Muscle layer of duodenum (tissue), 2 donors: ENCODE data around the gene SLC6A2.

Experiments
- H3K27ac ChIP-seq: one replicate; pipeline ENCODE4 v1.7.0; 2013; ENCODE audit warnings: mild to moderate bottlenecking, low read length
- H3K27me3 ChIP-seq: one replicate; pipeline ENCODE4 v1.7.0; 2013; ENCODE audit warnings: low read depth, mild to moderate bottlenecking, control low read depth, low read length
- H3K36me3 ChIP-seq, 2 donors: one replicate each; pipeline ENCODE4 v1.7.0; 2013; ENCODE audit warnings: low read length in 2 of 2, control low read depth in 1 of 2, mild to moderate bottlenecking in 1 of 2; ENCODE audit not compliant: insufficient read depth in 2 of 2, control insufficient read depth in 1 of 2
- H3K4me1 ChIP-seq, 2 donors: one replicate each; pipeline ENCODE4 v1.7.0; 2013; ENCODE audit warnings: low read length in 2 of 2, mild to moderate bottlenecking in 2 of 2, control low read depth in 1 of 2, moderate library complexity in 1 of 2; ENCODE audit not compliant: insufficient read depth in 2 of 2, control insufficient read depth in 1 of 2
- H3K4me3 ChIP-seq, 2 donors: one replicate each; pipeline ENCODE4 v1.7.0; 2013; ENCODE audit warnings: low read length in 2 of 2, low read depth in 1 of 2, mild to moderate bottlenecking in 1 of 2
- H3K9me3 ChIP-seq, 2 donors: one replicate each; pipeline ENCODE4 v1.7.0; 2013; ENCODE audit warnings: low read length in 2 of 2, control low read depth in 1 of 2, mild to moderate bottlenecking in 1 of 2; ENCODE audit not compliant: control insufficient read depth in 1 of 2
- donor health status: healthy.

The SLC6A2 gene

DNA sequence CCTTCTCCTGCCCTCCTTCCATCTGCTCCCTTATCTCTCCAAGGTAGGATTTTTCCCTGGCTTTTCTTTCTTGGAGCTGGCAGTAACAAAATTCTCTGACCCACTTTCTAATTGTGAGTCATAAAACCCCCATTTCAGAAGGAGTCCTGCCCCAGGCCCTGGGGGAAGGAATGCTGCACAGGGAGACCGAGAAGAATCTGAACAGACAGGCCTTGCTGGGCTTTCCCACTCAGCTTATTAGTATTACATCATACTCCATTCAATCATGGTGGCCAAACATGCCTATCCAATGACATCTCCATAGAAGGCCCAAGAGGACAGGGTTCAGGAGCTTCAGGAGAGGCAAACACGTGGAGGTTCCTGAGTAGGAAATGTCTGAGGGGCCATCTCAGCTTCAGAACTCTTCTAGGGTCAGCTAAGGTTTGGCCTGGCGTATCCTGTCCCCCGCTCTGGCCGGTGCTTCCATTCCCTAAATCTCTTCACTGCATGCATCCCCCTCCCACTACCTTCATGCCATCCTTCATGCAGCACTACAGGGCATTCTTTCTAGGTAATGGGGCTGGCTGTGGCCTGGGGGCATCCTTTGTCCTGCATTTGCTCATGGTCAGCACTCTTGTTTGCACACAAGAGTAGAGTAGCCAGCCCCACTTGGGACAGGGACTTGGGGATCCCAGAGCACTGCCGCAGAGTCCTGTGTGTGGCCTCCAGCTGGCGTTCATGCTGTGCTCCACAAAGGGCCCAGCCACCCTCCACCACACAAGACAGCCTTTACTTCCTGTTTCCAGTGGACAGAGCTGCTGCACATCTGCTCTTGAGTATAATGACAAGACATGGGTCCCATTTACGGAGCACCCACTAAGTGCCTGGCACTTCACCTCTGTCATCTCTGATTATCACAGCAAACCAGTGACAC, 8.2 kb downstream of the SLC6A2 start:
- H3K27me3 ChIP-seq = no peaks in the 10 kb centered on the region
- H3K4me3 ChIP-seq = no peak overlapping the region
- no peaks in the 10 kb centered on the region for H3K4me1 ChIP-seq
- H3K36me3 ChIP-seq = no peaks in the 10 kb centered on the region
- no peaks in the 10 kb centered on the region for H3K9me3 ChIP-seq
- no peak overlapping the region for H3K27ac ChIP-seq

DNA sequence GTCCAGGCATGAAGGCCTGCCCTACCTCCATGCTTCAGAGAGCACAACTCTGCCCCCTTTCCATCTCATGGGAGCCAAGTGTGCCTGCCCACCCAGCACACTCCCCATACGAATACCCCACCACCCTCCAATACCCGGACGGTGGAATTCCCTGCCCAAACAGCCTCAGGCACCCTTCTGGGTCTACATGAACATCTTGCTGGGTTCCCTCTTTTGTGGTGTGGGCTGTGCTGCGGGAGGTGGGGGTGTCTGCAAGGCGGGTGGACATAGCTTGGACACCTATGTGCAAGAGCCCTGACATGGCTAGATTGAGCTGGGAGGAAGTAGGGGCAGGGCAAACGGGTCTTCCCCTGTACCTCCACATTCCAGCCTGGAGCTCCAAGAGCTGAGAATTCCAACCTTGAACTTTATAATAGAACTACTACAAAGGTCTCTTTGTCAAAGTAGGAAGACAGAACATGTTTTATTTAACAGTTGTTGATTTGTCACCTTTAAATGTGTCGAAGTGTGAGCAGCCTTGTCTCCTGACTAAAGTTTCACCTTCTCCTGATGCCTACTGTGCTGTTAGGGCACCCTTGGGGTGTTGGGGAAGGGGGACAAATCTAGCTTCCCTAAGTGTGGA, 9.1 kb downstream of the SLC6A2 start:
- H3K27ac ChIP-seq = no peak overlapping the region
- no peaks in the 10 kb centered on the region for H3K36me3 ChIP-seq
- H3K4me1 ChIP-seq = no peaks in the 10 kb centered on the region
- no peaks in the 10 kb centered on the region for H3K9me3 ChIP-seq
- H3K27me3 ChIP-seq = no peaks in the 10 kb centered on the region
- no peak overlapping the region for H3K4me3 ChIP-seq

DNA sequence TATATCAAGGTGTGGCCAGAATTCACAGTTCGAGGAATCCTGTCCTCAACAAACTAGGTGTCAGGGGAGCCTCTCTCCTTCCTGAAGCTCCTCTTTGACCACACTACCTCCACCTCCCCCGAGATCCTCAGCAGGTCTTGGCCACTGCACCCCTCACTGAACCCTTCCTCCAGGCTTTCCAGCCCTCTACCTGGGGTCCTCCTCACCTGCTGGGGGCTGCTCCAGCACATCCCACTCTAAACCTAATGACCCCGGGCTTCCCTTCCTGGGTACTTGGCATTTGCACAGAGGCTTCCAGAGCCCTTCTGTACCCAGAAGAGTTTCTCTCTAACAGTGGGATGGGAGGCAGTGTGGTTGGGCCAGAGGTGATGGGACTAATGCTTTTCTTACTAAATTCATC, 9.7 kb downstream of the SLC6A2 start:
- H3K36me3 ChIP-seq = no peaks in the 10 kb centered on the region
- no peaks in the 10 kb centered on the region for H3K9me3 ChIP-seq
- no peak overlapping the region for H3K4me3 ChIP-seq
- no peaks in the 10 kb centered on the region for H3K4me1 ChIP-seq
- H3K27ac ChIP-seq = no peak overlapping the region
- no peaks in the 10 kb centered on the region for H3K27me3 ChIP-seq

DNA sequence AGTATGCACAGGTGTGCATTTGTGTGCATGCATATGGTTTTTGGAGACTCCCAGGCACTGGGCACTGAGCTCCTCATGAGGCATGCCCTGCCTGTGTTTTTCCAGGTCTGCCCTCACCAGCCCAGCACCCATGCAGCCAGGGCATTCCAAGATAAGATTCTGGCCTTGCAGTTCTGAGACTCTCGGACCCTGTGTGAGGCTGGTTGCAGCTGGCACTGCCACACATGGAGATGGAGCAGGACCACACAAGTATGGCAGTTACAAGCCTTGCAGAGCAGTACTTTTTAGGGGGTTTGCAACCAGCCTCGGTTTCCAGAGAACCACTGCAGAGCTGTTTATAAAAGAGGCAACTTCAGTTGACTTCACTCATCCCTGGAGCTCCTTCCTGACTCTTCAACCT, 10.2 kb downstream of the SLC6A2 start:
- Histone ChIP-seq H3K4me1 (no peaks in the 10 kb centered on the region), H3K4me3 (no peak overlapping the region), H3K27ac (no peak overlapping the region), H3K27me3 (no peaks in the 10 kb centered on the region), H3K9me3 (no peaks in the 10 kb centered on the region), H3K36me3 (no peaks in the 10 kb centered on the region)

DNA sequence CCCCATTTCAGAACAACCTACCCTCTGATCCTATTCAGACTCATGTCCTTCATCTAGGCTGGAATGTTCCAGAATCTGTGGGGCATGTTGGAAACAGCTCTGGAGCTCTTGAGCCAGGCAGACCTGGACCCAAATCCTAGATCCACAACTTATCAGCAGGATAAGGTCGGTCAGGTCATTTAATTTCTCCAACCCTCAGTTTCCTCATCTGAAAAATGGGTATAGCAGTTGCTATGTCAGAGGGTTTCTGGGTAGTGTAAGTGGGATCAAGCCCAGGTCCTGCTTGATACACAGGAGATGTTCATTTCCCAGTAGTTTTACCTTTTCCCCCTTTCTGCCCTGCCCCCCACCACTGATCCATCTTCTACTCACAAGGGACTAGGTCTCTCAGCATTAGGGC, 12.0 kb downstream of the SLC6A2 start:
- no peak overlapping the region for H3K4me3 ChIP-seq
- H3K27me3 ChIP-seq = no peaks in the 10 kb centered on the region
- H3K4me1 ChIP-seq = no peaks in the 10 kb centered on the region
- no peak overlapping the region for H3K27ac ChIP-seq
- no peaks in the 10 kb centered on the region for H3K9me3 ChIP-seq
- no peaks in the 10 kb centered on the region for H3K36me3 ChIP-seq

DNA sequence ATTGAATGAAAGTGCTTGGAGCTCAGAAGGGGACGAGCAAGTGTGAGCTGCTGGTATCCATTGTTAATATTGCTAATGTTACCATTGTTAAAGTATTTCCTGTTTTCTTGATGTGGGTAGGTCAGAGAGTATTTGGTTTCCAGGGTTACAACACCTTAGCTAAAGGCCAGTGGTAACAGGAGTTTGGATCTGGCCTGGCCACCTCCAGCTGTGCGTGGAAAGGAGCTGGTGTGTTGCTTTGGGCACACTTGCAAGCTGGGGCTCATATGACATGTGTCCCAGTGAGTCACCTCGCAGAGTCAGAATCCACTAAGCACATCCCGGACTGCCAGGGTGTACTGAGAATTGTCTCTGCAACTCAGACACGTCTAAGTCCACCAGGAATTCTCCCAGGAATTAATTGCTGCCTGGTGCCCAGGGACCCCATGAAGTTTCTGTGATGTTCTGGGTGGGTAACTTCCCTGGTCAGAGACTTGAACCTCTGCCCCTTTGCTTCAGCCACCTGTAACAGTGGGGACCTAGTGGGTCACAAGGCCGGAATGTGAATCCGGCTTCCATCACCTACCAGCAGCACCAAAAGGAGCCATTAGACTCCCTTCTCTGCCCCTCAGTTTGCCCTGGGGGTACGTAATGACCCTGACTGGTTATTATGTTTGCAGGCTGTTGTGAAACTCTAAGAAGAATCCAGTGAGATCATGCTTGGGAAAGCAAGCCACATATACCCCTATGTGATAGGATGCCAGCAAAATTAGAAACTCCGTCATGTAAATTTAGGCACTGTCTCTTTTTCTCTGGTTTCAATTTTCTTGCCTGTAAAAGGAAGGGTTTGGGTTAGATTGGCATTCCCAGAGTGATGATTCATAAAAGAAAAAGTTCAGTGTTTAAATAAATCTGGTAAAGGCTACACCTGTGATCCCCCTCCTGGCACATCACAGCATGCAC, 12.8 kb downstream of the SLC6A2 start:
- no peaks in the 10 kb centered on the region for H3K4me1 ChIP-seq
- H3K36me3 ChIP-seq = no peaks in the 10 kb centered on the region

DNA sequence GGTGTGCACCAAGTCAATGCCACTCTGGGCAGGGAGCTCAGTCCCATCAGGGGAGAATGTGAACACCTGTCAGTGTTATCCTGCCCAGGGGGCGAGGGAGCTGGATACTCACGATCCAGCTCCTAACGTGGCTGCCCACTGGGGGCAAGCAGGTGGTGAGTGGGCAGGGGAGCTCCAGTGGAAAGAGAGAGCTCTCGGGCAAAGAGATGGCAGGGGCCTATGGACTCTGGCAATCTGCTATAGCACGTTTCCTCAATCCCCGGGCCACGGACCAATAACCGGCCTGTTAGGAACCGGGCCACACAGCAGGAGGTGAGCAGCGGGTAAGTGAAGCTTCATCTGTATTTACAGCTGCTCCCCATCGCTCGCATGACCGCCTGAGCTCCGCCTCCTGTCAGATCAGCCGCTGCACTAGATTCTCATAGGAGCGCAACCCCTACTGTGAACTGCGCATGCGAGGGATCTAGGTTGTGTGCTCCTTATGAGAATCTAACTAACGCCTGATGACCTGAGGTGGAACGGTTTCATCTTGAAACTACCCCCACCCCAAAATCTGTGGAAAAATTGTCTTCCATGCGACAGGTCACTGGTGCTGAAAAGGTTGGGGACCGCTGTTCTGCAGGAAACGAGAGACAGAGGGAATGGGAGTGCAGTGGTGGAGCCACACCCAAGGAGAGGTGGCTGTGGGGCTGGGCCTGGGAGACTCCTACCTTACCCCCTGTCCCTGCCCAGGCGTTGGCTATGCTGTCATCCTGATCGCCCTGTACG, 15.6 kb downstream of the SLC6A2 start:
- Histone ChIP-seq H3K4me1 (peaks cover 0 to 3% of the 10 kb centered on the region in 2 donors), H3K36me3 (no peaks in the 10 kb centered on the region), H3K4me3 (no peak overlapping the region), H3K27me3 (no peaks in the 10 kb centered on the region), H3K27ac (no peak overlapping the region), H3K9me3 (no peaks in the 10 kb centered on the region)

More for the DNA sequence above, 12.8 kb downstream of the SLC6A2 start:
- H3K27me3 ChIP-seq = no peaks in the 10 kb centered on the region
- H3K27ac ChIP-seq = no peak overlapping the region
- H3K4me3 ChIP-seq = no peak overlapping the region
- H3K9me3 ChIP-seq = no peaks in the 10 kb centered on the region

DNA sequence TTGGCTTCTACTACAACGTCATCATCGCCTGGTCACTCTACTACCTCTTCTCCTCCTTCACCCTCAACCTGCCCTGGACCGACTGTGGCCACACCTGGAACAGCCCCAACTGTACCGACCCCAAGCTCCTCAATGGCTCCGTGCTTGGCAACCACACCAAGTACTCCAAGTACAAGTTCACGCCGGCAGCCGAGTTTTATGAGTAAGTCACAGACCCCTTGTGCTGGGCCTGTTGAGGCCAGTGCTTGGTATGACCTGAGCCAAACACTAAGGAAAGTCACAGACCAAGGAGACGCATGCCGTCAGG, 16.1 kb downstream of the SLC6A2 start:
- no peaks in the 10 kb centered on the region for H3K27me3 ChIP-seq
- no peaks in the 10 kb centered on the region for H3K9me3 ChIP-seq
- peaks cover 0 to 3% of the 10 kb centered on the region in 2 donors for H3K4me1 ChIP-seq
- H3K36me3 ChIP-seq = no peaks in the 10 kb centered on the region
- H3K4me3 ChIP-seq = no peak overlapping the region
- no peak overlapping the region for H3K27ac ChIP-seq

DNA sequence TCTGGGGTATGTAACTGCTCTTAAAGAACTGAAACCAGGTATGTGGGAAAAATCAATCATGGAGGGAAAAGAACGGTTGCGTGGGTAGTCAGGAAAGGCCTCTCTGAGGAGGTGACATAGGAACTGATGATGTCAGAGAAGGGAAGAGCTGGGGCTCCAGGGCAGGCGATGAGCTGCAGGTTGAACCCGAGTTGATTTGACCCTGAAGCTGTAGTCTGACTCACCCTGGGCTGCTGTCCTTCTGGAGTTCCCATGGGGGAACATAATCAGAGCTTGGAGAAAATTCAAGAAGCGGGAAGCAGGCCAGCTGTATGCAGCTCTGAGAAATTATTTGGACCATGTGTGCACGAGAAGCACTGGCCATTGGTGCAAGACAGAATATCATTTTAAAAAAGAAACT, 16.7 kb downstream of the SLC6A2 start:
- peaks cover 0 to 3% of the 10 kb centered on the region in 2 donors for H3K4me1 ChIP-seq
- H3K9me3 ChIP-seq = no peaks in the 10 kb centered on the region
- H3K4me3 ChIP-seq = no peak overlapping the region
- H3K27me3 ChIP-seq = no peaks in the 10 kb centered on the region
- H3K27ac ChIP-seq = no peak overlapping the region
- H3K36me3 ChIP-seq = no peaks in the 10 kb centered on the region

DNA sequence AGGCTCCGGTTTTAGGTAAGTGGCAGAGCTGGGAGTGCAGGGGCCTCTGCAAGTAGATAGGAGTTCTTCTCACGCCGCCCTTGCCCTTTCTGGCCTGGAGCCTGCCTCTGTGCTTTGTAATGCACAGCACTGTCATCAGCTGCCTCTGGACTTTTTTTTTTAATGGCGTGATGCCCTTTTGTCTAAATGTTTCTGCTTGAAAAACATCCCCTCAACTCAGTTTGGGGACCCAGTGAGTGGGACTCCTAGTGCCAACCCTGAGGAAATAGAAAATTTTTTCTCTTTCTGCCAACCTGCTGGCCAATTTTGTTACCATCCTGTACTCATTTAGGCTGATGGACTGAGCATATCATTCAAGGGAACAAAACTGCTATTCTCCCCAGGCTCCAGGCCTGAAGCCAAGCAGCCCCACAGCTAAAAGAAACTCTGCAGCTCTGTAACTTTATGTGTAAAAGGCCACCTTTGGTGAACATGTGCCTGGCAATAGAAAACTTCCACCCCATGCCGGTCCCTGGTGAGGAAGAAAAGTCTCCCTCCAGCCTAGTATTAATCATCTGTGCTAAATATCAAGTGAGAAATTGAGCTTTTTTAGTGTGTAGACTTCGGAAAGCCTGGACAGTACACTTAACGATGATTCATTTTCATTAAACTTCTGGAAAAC, 22.5 kb downstream of the SLC6A2 start:
- Histone ChIP-seq H3K4me3 (no peak overlapping the region), H3K27me3 (no peaks in the 10 kb centered on the region), H3K9me3 (no peaks in the 10 kb centered on the region), H3K27ac (no peak overlapping the region), H3K36me3 (no peaks in the 10 kb centered on the region), H3K4me1 (peaks cover 0 to 3% of the 10 kb centered on the region in 2 donors)
